HCT116 (cell line): Measurements from ENCODE around the gene HECW1.

Experiments
- CTCF ChIP-seq, 3 experiments: fragments of 200-600 bp in 1 of 3; sonication (generic) in 1 of 3; IDR thresholded peaks in 2 of 3; conservative IDR thresholded peaks in 1 of 3; 2 replicates each; pipeline ENCODE4 v1.5.1; 2012 to 2017; ENCODE audit warnings: low read depth in 2 of 3, low read length in 2 of 3, antibody characterized with exemption in 1 of 3, borderline replicate concordance in 1 of 3, control low read depth in 1 of 3, mild to moderate bottlenecking in 1 of 3, mixed read lengths in 1 of 3, mixed run types in 1 of 3, moderate library complexity in 1 of 3; ENCODE audit not compliant: insufficient read depth in 1 of 3
- EGR1 ChIP-seq: IDR thresholded peaks from 2 replicates; pipeline ENCODE4 v1.6.1; 2012; ENCODE audit warnings: low read depth
- EZH2 ChIP-seq: fragments of 200-600 bp; sonication (generic); IDR thresholded peaks from 2 replicates; pipeline ENCODE4 v1.6.1; 2017; ENCODE audit warnings: antibody characterized with exemption, mixed run types
- POLR2A ChIP-seq: IDR thresholded peaks from 2 replicates; pipeline ENCODE4 v1.7.0; 2011; ENCODE audit warnings: borderline replicate concordance; ENCODE audit not compliant: insufficient read depth, insufficient read length; ENCODE audit errors: extremely low read depth
- POLR2AphosphoS5 ChIP-seq: IDR thresholded peaks from 2 replicates; pipeline ENCODE4 v1.6.1; 2011; ENCODE audit warnings: mild to moderate bottlenecking, low read depth, low read length, moderate library complexity
- RAD21 ChIP-seq: IDR thresholded peaks from 2 replicates; pipeline ENCODE4 v1.6.1; 2012; ENCODE audit warnings: low read depth, mild to moderate bottlenecking
- REST ChIP-seq: IDR thresholded peaks from 2 replicates; pipeline ENCODE4 v1.6.1; 2012; ENCODE audit warnings: low read depth
- SRF ChIP-seq: IDR thresholded peaks from 2 replicates; pipeline ENCODE4 v1.6.1; 2012; ENCODE audit warnings: low read depth
- YY1 ChIP-seq: IDR thresholded peaks from 2 replicates; pipeline ENCODE4 v1.6.1; 2011; ENCODE audit warnings: low read length, low read depth, moderate library complexity, mild to moderate bottlenecking; ENCODE audit not compliant: insufficient replicate concordance; ENCODE audit errors: extremely low read depth
- ZFX ChIP-seq: fragments of 450-650 bp; IDR thresholded peaks from 2 replicates; pipeline ENCODE4 v1.6.1; 2017
- ZNF274 ChIP-seq: fragments of 200-500 bp; sonication (Bioruptor generic); IDR thresholded peaks from 2 replicates; pipeline ENCODE4 v1.6.1; 2014; ENCODE audit warnings: mild to moderate bottlenecking, low read depth, low read length, inconsistent platforms

- TF ChIP-seq ZNF274 (no peak), EZH2 (no peak), POLR2AphosphoS5 (no peak), CTCF (IDR thresholded peaks at IDR 0.05 in 2 of 3, conservative IDR thresholded peaks at IDR 0.05 in 1 of 3; ENCODE audit: borderline replicate concordance in 1 of 3, insufficient read depth in 1 of 3, low read depth in 2 of 3, low read length in 2 of 3) (no peak), EGR1 (no peak), REST (no peak), SRF (no peak), POLR2A (no peak), ZFX (no peak), RAD21 (no peak), YY1 (no peak)
Observed at GRCh38 chr7:43444711-43445578, 332.5 kb downstream of the HECW1 start.
